Measurements from ENCODE around the gene LRMDA. TPM values are rescaled to one million over a fixed set of nuclear protein-coding genes. Genes with fewer than 3 reads are reported as not detected.

Gene LRMDA
- total RNA-seq, 1 donor from 2014 or later = 29.9 TPM

- Histone ChIP-seq H3K4me1 (peaks cover 14% of the 10 kb centered on the region), H3K36me3 (no peaks in the 10 kb centered on the region), H3K9me3 (no peaks in the 10 kb centered on the region), H3K27me3 (ENCODE audit: low read depth) (no peaks in the 10 kb centered on the region), H3K4me3 (no peak overlapping the region), H3K27ac (no peak overlapping the region)
- ATAC-seq (no peak), DNase-seq (no peak)
- intact Hi-C loops (cut with DNase I) = no loop called here
- TF ChIP-seq, protein P1, sequence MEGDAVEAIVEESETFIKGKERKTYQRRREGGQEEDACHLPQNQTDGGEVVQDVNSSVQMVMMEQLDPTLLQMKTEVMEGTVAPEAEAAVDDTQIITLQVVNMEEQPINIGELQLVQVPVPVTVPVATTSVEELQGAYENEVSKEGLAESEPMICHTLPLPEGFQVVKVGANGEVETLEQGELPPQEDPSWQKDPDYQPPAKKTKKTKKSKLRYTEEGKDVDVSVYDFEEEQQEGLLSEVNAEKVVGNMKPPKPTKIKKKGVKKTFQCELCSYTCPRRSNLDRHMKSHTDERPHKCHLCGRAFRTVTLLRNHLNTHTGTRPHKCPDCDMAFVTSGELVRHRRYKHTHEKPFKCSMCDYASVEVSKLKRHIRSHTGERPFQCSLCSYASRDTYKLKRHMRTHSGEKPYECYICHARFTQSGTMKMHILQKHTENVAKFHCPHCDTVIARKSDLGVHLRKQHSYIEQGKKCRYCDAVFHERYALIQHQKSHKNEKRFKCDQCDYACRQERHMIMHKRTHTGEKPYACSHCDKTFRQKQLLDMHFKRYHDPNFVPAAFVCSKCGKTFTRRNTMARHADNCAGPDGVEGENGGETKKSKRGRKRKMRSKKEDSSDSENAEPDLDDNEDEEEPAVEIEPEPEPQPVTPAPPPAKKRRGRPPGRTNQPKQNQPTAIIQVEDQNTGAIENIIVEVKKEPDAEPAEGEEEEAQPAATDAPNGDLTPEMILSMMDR (IDR thresholded peaks at IDR 0.05) = no peak
These were observed 699.5 kb downstream of the LRMDA start for GRCh38 chr10:76130892-76131291.

DNA sequence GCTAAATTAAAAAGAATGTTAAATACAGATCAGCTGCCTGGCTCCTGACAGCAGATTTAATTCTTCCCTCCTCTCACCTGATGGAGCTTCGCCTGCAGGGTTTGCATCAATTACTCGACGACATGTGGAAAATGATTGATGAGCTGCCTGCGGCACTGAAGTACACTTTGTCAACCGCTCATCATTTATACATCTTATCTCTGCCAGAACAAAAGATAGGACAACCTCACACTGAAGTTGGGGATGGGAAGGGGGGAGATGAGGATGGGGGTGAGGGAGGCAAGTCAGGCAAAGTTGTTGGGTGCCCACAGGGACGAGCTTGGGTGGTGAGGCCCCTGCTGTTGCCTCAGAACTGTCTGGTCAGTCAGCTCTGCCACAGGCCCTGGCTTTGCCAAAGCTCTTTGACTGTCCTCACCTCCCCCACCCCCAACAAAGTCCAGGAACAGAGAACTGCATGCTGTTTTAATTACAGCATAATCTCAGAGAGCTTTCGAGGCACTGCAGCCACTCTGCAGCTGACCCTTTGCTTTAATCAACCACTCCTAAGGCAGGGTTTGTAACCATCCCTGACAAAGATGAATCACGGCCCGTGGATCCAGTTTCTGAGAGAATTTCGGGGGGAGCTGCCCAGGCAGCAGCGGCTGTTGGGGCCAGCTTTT lies 702.3 kb downstream of the LRMDA start:
- Histone ChIP-seq H3K36me3 (no peaks in the 10 kb centered on the region), H3K4me3 (no peak overlapping the region), H3K4me1 (no peaks in the 10 kb centered on the region), H3K27ac (peak overlapping the region; percentile 13), H3K9me3 (no peaks in the 10 kb centered on the region), H3K27me3 (ENCODE audit: low read depth) (no peaks in the 10 kb centered on the region)
- DNase-seq (no peak), ATAC-seq (peak in 1 of 2 donors; percentile 23)
- intact Hi-C loops (cut with DNase I) = no loop called here
- TF ChIP-seq, protein P1 (IDR thresholded peaks at IDR 0.05) = no peak

GRCh38 chr10:76136961-76137360 lies 705.5 kb downstream of the LRMDA start:
- TF ChIP-seq, protein P1 (IDR thresholded peaks at IDR 0.05) = no peak
- DNase-seq (no peak), ATAC-seq (no peak)
- Histone ChIP-seq H3K27me3 (ENCODE audit: low read depth) (no peaks in the 10 kb centered on the region), H3K4me3 (no peak overlapping the region), H3K4me1 (no peaks in the 10 kb centered on the region), H3K9me3 (no peaks in the 10 kb centered on the region), H3K27ac (no peak overlapping the region), H3K36me3 (no peaks in the 10 kb centered on the region)
- intact Hi-C loops (cut with DNase I) = no loop called here

GRCh38 chr10:76138286-76138685 lies 706.9 kb downstream of the LRMDA start:
- no peaks in the 10 kb centered on the region for H3K27me3 ChIP-seq (ENCODE audit: low read depth)
- TF ChIP-seq, protein P1 (IDR thresholded peaks at IDR 0.05) = no peak
- ATAC-seq (no peak), DNase-seq (no peak)
- H3K4me1 ChIP-seq = no peaks in the 10 kb centered on the region
- intact Hi-C loops (cut with DNase I) = no loop called here
- no peak overlapping the region for H3K4me3 ChIP-seq
- H3K27ac ChIP-seq = no peak overlapping the region
- no peaks in the 10 kb centered on the region for H3K9me3 ChIP-seq
- H3K36me3 ChIP-seq = no peaks in the 10 kb centered on the region

DNA sequence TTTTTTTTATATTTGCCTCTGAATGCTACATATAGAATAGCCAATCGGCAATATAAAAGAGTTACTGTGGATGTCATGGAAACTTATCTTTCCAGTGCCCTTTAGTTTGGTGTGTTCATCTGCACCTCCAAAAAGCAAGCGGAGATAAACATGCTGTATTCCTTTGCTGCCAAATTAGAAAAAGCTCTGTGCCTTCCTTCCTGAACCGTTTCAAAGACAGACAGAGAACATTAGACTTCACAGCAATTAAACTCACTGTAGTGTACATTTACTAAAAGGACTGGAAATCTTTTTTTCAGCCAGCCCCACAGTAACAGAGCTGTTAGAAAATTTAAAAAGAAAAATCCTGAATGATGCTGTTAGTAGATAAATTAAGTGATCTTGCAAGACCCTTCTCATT lies 707.5 kb downstream of the LRMDA start:
- Histone ChIP-seq H3K4me1 (no peaks in the 10 kb centered on the region), H3K36me3 (no peaks in the 10 kb centered on the region), H3K27me3 (ENCODE audit: low read depth) (no peaks in the 10 kb centered on the region), H3K27ac (no peak overlapping the region), H3K4me3 (no peak overlapping the region), H3K9me3 (no peaks in the 10 kb centered on the region)
- ATAC-seq (no peak), DNase-seq (no peak)
- TF ChIP-seq, protein P1 (IDR thresholded peaks at IDR 0.05) = no peak
- intact Hi-C loops (cut with DNase I) = no loop called here
